NCI-H187 (cell line): Measurements from ENCODE around the gene BMP2K.
A peak's percentile ranks its signal among the peaks of the same experiment; 100 is the strongest.
"Not testable (repeated sequence)": the region's sequence is repeated elsewhere in the genome, so short reads cannot be mapped to it uniquely, and the experiment has no call there.

Source experiments
- DNase-seq, 2 experiments: peaks; one replicate each; lab custom pipeline; 2025; lab: John Stamatoyannopoulos, UW

Gene BMP2K

DNA sequence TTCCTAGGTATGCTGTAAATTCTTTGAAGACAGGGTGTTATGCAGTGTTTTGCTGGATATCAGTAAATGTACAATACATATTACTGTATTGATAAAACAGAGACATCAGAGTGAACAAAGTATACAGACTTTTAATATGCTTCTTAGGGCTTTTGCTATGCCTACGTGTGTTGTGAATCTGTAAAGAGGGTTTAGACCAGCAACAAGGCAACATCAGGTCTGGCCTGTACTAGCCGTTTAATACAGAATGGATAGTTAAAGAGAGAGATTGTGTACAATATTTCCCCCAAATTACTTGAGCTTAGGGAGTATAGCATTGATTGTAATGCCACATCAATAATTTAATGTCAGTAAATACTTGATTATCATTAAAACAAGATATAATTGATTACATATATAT, 87.8 kb downstream of the BMP2K start:
- DNase-seq = no peak

GRCh38 chr4:78864405-78865024, 88.4 kb downstream of the BMP2K start:
- peak; percentile 17 to 58 for DNase-seq

GRCh38 chr4:78865451-78865850, 89.3 kb downstream of the BMP2K start:
- DNase-seq = no peak

DNA sequence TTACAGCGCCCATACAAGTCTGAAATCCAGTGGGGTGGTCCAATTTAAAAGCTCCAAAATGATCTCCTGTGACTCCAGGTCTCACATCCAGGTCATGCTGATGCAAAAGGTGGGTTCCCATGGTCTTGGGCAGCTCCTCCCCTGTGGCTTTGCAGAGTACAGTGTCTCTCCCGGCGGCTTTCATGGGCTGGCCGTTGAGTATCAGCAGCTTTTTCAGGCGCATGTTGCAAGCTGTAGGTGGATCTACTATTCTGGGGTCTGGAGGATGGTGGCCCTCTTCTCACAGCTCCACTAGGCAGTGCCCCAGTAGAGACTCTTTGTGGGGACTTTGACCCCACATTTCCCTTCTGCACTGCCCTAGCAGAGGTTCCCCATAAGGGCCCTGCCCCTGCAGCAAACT, 92.6 kb downstream of the BMP2K start:
- DNase-seq = not testable (repeated sequence)

GRCh38 chr4:78870056-78870455, 93.9 kb downstream of the BMP2K start:
- DNase-seq = no peak

DNA sequence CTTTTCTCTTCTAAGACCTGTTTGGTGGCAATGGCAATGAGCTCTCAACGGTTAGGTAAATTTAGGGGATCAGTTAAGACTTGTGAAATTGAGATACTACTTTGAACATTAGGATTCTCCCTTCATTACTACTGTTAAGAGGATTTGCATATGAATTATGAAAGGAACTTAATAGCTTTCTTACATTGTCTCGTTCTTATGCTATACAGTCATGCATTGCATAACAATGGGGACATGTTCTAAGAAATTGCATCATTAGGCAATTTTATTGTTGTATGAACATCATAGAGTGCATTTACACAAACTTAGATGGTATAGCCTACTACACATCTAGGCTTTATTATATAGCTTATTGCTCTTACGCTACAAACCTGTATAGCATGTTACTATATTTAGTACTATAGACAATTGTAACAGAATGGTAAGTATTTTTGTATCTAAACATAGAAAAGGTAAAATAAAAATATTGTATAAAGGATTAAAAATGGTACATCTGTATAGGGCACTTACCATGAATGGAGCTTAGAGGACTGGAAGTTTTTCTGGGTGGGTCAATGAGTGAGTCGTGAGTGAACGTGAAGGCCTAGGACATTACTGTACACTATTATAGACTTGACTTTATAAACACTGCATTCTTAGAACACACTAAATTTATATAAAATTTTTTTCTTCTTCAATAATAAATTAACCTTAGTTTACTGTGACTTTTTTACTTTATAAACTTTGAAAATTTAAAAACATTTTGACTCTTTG, 100.6 kb downstream of the BMP2K start:
- no peak for DNase-seq

DNA sequence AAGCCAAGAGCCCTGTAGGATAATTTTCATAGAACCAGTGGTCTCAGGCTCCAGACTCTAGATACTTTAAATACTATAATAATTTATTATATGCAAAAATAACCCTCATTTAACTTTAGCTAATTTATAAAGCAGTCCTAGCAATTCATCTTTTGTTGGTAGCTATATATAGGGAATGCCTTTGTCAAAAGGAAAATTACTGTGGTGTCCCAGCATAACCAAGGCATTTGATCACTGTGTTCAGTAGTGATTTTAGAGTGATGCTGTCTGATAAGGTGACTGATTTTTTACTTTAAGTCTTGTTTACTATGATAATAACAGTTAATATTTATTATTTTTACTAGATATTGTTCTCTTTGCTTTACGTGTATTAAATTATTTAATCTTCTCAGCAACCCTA, 101.9 kb downstream of the BMP2K start:
- no peak for DNase-seq

DNA sequence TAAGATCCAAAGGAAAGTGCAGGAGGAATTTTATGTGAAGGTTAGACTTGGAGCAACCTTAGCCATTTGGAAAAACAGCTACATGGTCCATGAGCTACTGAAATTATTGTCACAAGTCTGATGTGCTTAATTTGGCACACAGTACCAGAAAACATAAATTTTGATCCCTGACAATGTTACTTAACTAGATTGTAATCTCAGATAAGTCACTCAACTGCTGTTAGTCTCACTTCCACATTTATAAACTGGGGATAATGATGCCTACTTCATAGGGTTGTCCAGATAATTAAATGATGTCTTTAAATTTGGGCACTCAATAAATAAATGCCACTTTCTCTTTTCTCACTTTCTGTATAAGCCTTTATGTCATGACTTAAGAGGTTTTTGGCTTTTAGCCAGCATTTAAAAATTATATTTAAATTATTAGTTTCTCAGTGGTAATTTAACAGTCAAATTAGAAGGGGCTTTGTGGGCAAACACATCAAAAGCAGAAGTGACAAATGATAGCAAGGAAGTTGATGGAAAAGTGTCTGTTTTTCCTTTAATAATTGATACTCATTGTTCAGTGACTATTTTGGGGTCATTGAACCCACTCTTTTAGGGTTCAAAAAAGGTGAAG, 104.8 kb downstream of the BMP2K start:
- no peak for DNase-seq

DNA sequence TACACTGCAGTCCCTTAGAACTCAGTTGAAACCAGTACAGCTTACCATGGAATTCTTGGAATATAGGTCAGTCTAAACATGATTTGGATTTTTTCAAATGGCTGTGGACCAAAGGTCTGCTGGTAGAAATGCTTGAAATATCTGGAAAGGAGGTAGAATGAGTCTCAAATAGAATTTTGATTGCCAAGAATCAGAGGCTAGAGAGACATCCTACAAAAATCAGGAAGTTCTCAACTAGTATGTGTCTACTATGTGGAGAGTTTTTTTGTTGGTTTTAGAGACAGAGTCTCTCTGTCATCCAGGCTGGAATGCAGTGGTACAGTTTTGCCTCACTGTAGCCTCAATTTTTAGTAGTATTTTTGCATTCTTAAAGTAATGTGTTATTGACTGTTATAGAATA, 109.4 kb downstream of the BMP2K start:
- DNase-seq = no peak

- no peak for DNase-seq
These were observed 113.8 kb downstream of the BMP2K start for GRCh38 chr4:78889955-78890354.

DNA sequence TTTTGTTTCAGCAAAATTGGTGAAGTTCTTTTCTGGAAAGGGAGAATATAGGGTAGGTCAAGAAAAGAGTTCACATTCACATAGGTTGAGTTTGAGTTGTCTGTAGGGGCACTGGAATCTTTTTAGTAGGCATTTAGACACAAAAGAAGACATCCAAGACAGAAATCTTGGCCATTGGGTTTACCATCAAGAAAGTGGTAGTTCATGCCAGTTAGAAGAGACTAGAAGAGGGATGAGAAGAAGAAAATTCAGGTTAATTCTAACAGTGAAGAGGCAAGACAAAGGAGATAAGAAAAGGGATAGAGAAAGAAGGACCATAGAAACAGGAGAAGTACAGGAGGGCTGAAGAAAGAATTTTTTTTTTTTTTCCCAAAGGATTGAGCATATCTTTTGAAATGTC, 123.2 kb downstream of the BMP2K start:
- DNase-seq = no peak

DNA sequence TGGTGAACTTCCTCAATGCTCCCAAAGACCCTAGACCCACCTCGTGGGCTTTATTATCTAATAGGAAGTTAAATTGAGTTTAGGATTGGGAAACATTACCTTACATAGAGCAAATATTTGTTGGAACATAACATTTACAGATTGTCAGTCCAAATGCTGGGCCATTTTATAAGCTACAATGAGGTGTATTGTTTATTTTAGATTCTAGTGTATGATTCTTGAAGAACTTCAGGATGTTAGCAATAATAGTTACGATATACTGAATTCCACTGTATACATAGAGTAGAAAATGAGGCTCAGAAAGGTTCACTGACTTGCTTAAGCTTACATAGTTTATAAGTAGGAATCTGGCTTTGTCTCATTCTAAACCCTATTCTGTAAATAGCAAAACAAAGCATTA, 125.7 kb downstream of the BMP2K start:
- no peak for DNase-seq

DNA sequence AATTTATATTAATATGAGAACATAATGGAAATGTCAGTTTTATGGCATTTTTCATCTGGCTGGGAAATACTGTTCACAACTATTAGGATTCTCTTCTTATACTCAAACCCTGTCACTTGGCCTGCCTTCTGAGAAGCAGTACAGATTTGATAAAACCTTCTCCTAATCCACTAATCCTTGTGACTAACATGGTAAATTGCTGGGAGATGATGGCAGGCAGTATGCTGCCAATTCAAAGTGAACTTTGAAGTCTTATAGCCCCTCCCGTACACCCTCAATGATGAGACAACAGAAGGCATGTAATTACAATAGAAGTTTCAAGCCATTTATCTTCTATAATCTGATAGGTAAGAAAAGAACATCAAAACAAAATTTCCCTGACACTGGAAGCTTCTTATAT, 126.1 kb downstream of the BMP2K start:
- no peak for DNase-seq

DNA sequence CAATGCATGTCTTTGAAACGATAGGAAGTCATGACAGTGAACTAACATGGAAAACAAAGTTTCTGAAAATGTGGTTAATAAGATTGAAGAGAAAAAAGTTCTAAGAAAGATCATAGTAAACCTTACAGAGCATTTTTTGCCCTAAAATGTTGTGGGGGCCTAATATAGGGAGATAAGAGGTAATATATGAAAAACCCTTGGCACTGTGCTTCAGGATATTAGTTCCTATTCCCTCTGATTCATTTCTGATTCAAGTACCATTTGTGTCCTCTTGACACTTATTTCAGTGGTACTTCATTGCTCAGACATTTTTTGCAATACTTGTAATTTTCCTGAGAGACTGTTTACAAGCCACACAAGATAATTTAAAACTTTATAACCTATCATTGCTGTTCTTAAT, 128.0 kb downstream of the BMP2K start:
- DNase-seq = no peak

DNA sequence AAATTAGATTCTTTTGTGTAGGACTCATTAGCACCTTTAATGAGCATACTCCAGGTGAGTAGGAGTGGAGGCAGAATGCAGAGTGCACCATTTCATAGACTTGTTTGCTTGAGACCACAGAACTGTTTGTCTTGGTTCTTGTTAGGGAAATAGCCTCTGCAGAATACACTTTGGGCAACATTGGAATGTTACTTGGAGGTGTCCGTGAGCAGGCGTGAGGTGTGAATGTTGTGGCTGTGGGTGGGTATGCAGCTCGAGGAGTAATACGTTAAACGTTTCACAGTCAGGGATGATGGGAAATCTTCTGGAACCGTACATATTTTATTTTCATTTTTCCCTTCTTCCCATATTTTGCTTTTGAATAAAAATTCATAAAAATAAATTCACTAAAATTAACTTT, 131.5 kb downstream of the BMP2K start:
- DNase-seq = no peak

DNA sequence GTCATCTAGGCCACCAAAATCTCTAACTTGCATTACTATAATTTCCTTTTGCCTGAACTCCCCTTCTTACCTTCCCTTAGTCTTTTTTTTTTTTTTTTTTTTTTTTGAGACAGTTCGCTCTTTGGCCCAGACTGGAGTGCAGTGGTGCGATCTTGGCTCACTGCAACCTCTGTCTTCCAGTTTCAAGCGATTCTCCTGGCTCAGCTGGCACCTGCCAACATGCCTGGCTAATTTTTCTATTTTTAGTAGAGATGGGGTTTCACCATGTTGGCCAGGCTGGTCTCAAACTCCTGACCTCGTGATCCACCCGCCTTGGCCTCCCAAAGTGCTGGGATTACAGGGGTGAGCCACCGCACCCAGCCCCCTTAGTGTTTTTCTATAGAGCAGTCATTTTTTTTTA, 132.8 kb downstream of the BMP2K start:
- not testable (repeated sequence) for DNase-seq

GRCh38 chr4:78910612-78911011, 134.5 kb downstream of the BMP2K start:
- DNase-seq = no peak

- no peak for DNase-seq
These were observed 146.1 kb downstream of the BMP2K start for GRCh38 chr4:78922207-78922606.

- DNase-seq = no peak
These were observed 147.5 kb downstream of the BMP2K start for GRCh38 chr4:78923464-78924312.

DNA sequence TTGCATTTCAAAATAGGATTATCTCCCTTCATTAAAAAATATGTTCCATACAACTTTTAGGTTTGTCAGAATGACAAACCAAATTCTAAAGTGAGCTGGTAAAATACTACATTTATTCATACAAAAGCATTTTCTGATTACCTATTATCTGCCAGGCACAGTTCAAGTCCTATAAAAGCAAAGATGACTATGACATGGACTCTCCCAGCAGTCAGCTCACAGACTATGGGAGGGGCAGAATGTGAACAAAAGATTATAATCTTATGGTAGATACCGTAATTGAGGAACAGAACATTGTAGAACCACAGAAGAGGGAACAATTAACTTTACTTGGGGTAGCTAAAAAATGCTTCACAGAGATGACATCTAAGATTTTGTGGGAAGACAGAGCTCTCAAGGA, 150.7 kb downstream of the BMP2K start:
- DNase-seq = no peak

GRCh38 chr4:78928835-78929234, 152.7 kb downstream of the BMP2K start:
- no peak for DNase-seq

GRCh38 chr4:78930016-78930629, 154.0 kb downstream of the BMP2K start:
- no peak for DNase-seq
